Measurements from ENCODE around the gene BAZ2B.

BAZ2B gene

GRCh38 chr2:159515441-159515840 lies 100.9 kb downstream of the BAZ2B start:
- no peak for ATAC-seq

GRCh38 chr2:159513745-159514144 lies 102.6 kb downstream of the BAZ2B start:
- no peak for ATAC-seq
- TF ChIP-seq ZNF565 (CRISPR knock-in tag; conservative IDR thresholded peaks at IDR 0.05; ENCODE audit: low read depth), result no peak
- no peak for TF ChIP-seq OSR1 (CRISPR knock-in tag; IDR thresholded peaks at IDR 0.05)
- TF ChIP-seq ISL1 (CRISPR knock-in tag; IDR thresholded peaks at IDR 0.05), result no peak

More at GRCh38 chr2:159515441-159515840, 100.9 kb downstream of the BAZ2B start:
- no peak for TF ChIP-seq ZNF70 (CRISPR knock-in tag; IDR thresholded peaks at IDR 0.05)
- TF ChIP-seq GLIS3 (CRISPR knock-in tag; IDR thresholded peaks at IDR 0.05), result no peak
- TF ChIP-seq POU6F1 (CRISPR knock-in tag; IDR thresholded peaks at IDR 0.05; ENCODE audit: borderline replicate concordance, low read depth), result no peak
- TF ChIP-seq ZNF8 (CRISPR knock-in tag; IDR thresholded peaks at IDR 0.05), result no peak
- TF ChIP-seq, protein P1, sequence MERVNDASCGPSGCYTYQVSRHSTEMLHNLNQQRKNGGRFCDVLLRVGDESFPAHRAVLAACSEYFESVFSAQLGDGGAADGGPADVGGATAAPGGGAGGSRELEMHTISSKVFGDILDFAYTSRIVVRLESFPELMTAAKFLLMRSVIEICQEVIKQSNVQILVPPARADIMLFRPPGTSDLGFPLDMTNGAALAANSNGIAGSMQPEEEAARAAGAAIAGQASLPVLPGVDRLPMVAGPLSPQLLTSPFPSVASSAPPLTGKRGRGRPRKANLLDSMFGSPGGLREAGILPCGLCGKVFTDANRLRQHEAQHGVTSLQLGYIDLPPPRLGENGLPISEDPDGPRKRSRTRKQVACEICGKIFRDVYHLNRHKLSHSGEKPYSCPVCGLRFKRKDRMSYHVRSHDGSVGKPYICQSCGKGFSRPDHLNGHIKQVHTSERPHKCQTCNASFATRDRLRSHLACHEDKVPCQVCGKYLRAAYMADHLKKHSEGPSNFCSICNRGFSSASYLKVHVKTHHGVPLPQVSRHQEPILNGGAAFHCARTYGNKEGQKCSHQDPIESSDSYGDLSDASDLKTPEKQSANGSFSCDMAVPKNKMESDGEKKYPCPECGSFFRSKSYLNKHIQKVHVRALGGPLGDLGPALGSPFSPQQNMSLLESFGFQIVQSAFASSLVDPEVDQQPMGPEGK (CRISPR knock-in tag; IDR thresholded peaks at IDR 0.05; ENCODE audit: borderline replicate concordance), result no peak
- TF ChIP-seq RARB (CRISPR knock-in tag; IDR thresholded peaks at IDR 0.05), result no peak
- no peak for TF ChIP-seq OSR1 (CRISPR knock-in tag; IDR thresholded peaks at IDR 0.05)

DNA sequence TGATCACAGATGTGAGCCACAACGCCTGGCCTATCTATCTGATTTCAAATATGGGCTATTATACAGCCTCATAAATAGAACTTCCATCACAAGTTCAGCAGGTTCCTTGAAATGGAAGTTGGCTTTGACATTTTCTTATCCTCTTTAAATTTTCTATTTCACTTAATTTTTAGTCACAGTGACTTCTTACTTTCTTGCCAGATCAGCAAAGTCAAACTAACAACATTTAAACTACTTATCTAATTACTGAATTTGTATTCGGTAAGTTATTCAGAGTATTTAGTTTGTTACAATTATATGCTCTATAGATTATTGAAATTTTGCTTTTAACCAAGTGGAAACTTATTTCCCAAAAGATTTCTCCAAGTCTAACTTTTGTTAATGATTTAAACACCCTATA lies 108.2 kb downstream of the BAZ2B start:
- TF ChIP-seq, protein P2, sequence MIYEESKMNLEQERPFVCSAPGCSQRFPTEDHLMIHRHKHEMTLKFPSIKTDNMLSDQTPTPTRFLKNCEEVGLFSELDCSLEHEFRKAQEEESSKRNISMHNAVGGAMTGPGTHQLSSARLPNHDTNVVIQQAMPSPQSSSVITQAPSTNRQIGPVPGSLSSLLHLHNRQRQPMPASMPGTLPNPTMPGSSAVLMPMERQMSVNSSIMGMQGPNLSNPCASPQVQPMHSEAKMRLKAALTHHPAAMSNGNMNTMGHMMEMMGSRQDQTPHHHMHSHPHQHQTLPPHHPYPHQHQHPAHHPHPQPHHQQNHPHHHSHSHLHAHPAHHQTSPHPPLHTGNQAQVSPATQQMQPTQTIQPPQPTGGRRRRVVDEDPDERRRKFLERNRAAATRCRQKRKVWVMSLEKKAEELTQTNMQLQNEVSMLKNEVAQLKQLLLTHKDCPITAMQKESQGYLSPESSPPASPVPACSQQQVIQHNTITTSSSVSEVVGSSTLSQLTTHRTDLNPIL (CRISPR knock-in tag; IDR thresholded peaks at IDR 0.05; ENCODE audit: low read depth), result no peak
- TF ChIP-seq POU6F1 (CRISPR knock-in tag; IDR thresholded peaks at IDR 0.05; ENCODE audit: borderline replicate concordance, low read depth), result no peak
- TF ChIP-seq OSR1 (CRISPR knock-in tag; IDR thresholded peaks at IDR 0.05), result no peak
- TF ChIP-seq ZFP3 (CRISPR knock-in tag; IDR thresholded peaks at IDR 0.05), result no peak
- no peak for TF ChIP-seq ESRRG (CRISPR knock-in tag; IDR thresholded peaks at IDR 0.05)
- TF ChIP-seq GLIS3 (CRISPR knock-in tag; IDR thresholded peaks at IDR 0.05), result no peak
- TF ChIP-seq ZFP30 (CRISPR knock-in tag; IDR thresholded peaks at IDR 0.05), result no peak
- TF ChIP-seq TOX (CRISPR knock-in tag; IDR thresholded peaks at IDR 0.05; ENCODE audit: borderline replicate concordance), result no peak
- TF ChIP-seq, protein P1 (CRISPR knock-in tag; IDR thresholded peaks at IDR 0.05; ENCODE audit: borderline replicate concordance), result no peak
- TF ChIP-seq PPARA (CRISPR knock-in tag; IDR thresholded peaks at IDR 0.05; ENCODE audit: borderline replicate concordance), result no peak
- no peak for TF ChIP-seq RARB (CRISPR knock-in tag; IDR thresholded peaks at IDR 0.05)
- no peak for TF ChIP-seq TCF4 (CRISPR knock-in tag; IDR thresholded peaks at IDR 0.05; ENCODE audit: borderline replicate concordance)
- no peak for TF ChIP-seq CSDC2 (CRISPR knock-in tag; IDR thresholded peaks at IDR 0.05)
- TF ChIP-seq ZNF8 (CRISPR knock-in tag; IDR thresholded peaks at IDR 0.05), result no peak
- no peak for TF ChIP-seq TSHZ2 (CRISPR knock-in tag; IDR thresholded peaks at IDR 0.05)
- TF ChIP-seq ARNTL (CRISPR knock-in tag; IDR thresholded peaks at IDR 0.05; ENCODE audit: borderline replicate concordance, low read depth), result no peak
- ATAC-seq, result no peak

All from SK-N-SH treated with all-trans-retinoic acid at 6 μM for 48 hours (cell line).